ENCODE measurements around the gene TMEM132A. TPM values are rescaled to one million over a fixed set of nuclear protein-coding genes. Genes with fewer than 3 reads are reported as not detected.

The TMEM132A gene
- polyA plus RNA-seq, 1 of the 3 experiments (the other 2 are of a cell fraction) = 66.9 TPM

GRCh38 chr11:60957188-60957587 is 32.9 kb downstream of the TMEM132A start:
- Histone ChIP-seq H3F3A (replicated peaks; ENCODE audit: insufficient read depth) (no peaks in the 10 kb centered on the region), H3K36me3 (replicated peaks in 1 of 2; ENCODE audit: control insufficient read depth in 1 of 2, insufficient read depth in 2 of 2, low read length in 1 of 2) (no peaks in the 10 kb centered on the region), H3K79me2 (ENCODE audit: insufficient read depth) (no peaks in the 10 kb centered on the region), H3K27me3 (ENCODE audit: insufficient read depth) (no peaks in the 10 kb centered on the region; the same call in 1 of the 2 replicates), H3K9me3 (no peaks in the 10 kb centered on the region), H3K9me2 (no peaks in the 10 kb centered on the region), H3K9ac (no peak overlapping the region), H2AFZ (ENCODE audit: low read depth) (no peak overlapping the region), H3K4me2 (no peak overlapping the region), H3K27ac (ENCODE audit: low read depth in 2 of 2, low read length in 1 of 2) (no peak overlapping the region), H4K20me1 (ENCODE audit: insufficient read depth) (no peaks in the 10 kb centered on the region), H3K4me1 (ENCODE audit: control insufficient read depth in 1 of 2, insufficient read depth in 2 of 2, low read depth in 1 of 2, low read length in 1 of 2) (no peaks in the 10 kb centered on the region), H3K4me3 (ENCODE audit: low read depth in 2 of 2, low read length in 1 of 2) (no peak overlapping the region)
- no peak for DNase-seq
- POLR2A ChIA-PET = no interaction called here
- WGBS (ENCODE audit: low lambda C conversion rate) = 59% methylated on average over 4 of the region's 4 CpGs
- CTCF ChIA-PET = no interaction called here
- TF ChIP-seq NRF1 (IDR thresholded peaks at IDR 0.05; ENCODE audit: low read depth, low read length) = no peak
- TF ChIP-seq IRF3 (IDR thresholded peaks at IDR 0.05; ENCODE audit: low read depth, low read length) = no peak
- no peak for TF ChIP-seq FOXM1 (IDR thresholded peaks at IDR 0.05; ENCODE audit: low read depth)
- no peak for TF ChIP-seq RAD21 (IDR thresholded peaks at IDR 0.05; ENCODE audit: low read length)
- TF ChIP-seq REST (IDR thresholded peaks at IDR 0.05; ENCODE audit: low read depth, low read length) = no peak
- TF ChIP-seq MXI1 (IDR thresholded peaks at IDR 0.05; ENCODE audit: low read depth, low read length) = no peak
- TF ChIP-seq SIN3A (IDR thresholded peaks at IDR 0.05; ENCODE audit: borderline replicate concordance, low read depth, low read length) = no peak
- TF ChIP-seq JUND (IDR thresholded peaks at IDR 0.05) = no peak
- no peak for TF ChIP-seq POLR2AphosphoS5 (IDR thresholded peaks at IDR 0.05; ENCODE audit: low read depth, low read length)
- TF ChIP-seq FOSL2 (IDR thresholded peaks at IDR 0.05; ENCODE audit: borderline replicate concordance, low read depth) = no peak
- no peak for TF ChIP-seq TCF12 (IDR thresholded peaks at IDR 0.05)
- TF ChIP-seq TAF1 (IDR thresholded peaks at IDR 0.05; ENCODE audit: borderline replicate concordance, low read depth, low read length) = no peak
- no peak for TF ChIP-seq EP300 (IDR thresholded peaks at IDR 0.05; ENCODE audit: borderline replicate concordance in 1 of 2, low read depth in 1 of 2, low read length in 1 of 2)
- TF ChIP-seq, protein P1, sequence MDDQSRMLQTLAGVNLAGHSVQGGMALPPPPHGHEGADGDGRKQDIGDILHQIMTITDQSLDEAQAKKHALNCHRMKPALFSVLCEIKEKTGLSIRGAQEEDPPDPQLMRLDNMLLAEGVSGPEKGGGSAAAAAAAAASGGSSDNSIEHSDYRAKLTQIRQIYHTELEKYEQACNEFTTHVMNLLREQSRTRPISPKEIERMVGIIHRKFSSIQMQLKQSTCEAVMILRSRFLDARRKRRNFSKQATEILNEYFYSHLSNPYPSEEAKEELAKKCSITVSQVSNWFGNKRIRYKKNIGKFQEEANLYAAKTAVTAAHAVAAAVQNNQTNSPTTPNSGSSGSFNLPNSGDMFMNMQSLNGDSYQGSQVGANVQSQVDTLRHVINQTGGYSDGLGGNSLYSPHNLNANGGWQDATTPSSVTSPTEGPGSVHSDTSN (IDR thresholded peaks at IDR 0.05) = no peak
- TF ChIP-seq RFX5 (IDR thresholded peaks at IDR 0.05; ENCODE audit: low read length) = no peak
- TF ChIP-seq TEAD4 (IDR thresholded peaks at IDR 0.05; ENCODE audit: borderline replicate concordance, insufficient read depth) = no peak
- no peak for TF ChIP-seq ZBTB33 (IDR thresholded peaks at IDR 0.05; ENCODE audit: borderline replicate concordance, low read depth)
- TF ChIP-seq GABPA (IDR thresholded peaks at IDR 0.05; ENCODE audit: low read depth) = no peak
- no peak for TF ChIP-seq FOXJ3 (CRISPR knock-in tag; IDR thresholded peaks at IDR 0.05)
